Skin of body (tissue), 2 donors: ENCODE measurements around the gene SOHLH1. TPM values are rescaled to one million over a fixed set of nuclear protein-coding genes. Genes with fewer than 3 reads are reported as not detected.

ENCODE experiments used
- DNase-seq: peaks from one replicate; lab custom pipeline; 2025; lab: John Stamatoyannopoulos, UW
- total RNA-seq: library from RNA; depleted of rRNA; stranded (reverse); fragments of >200 nt; gene quantifications from one replicate; pipeline ENCODE4 v1.2.3, GENCODE V29; 2014

SOHLH1 gene, protein sequence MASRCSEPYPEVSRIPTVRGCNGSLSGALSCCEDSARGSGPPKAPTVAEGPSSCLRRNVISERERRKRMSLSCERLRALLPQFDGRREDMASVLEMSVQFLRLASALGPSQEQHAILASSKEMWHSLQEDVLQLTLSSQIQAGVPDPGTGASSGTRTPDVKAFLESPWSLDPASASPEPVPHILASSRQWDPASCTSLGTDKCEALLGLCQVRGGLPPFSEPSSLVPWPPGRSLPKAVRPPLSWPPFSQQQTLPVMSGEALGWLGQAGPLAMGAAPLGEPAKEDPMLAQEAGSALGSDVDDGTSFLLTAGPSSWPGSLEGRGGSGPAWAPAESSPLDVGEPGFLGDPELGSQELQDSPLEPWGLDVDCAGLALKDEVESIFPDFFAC
- not detected for total RNA-seq

DNA sequence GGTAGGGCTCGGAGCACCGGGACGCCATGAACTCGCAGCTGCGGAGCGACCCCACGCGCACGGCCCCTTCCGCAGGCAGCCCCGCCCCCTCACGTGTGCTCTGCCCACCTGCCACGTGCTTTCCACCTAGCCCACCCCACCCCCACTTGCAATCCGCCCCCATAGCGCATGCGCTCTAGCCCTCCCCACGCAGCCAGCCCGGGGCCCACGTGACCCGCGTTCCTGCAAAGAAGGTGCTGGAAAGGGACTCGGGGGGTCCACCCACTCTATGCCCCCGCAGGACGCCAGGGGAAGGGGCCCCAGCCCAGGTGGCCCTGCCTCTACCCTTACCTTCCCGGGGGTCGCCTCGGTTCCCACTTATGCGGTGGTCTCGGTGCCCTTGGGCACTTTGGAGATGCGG is at the start of gene SOHLH1:
Gene SOHLH1 (minus strand): TSS at position 42 of the 400 bp plus-strand sequence. CDS start 14 bp downstream, at position 28.
- no peak for DNase-seq

DNA sequence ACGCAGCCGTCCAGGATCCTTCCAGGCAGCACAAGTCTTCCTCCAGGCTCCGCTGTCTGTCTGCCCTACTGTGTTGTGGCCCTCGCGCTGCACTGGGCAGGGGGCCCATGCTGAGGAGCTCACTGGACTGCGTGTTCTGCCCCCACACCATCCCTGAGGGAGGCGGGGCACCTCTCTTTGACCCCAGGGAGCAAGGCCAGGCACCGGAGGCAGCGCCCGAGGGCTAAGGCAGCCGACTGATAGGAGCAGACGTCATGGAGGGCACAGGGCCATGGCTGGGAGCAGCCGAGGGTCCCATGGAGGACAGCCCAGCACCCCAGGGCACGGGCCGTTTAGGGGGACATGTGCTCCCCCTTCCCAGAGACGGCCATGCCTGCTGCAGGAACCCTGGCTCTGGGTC is 49.4 kb upstream of the SOHLH1 start:
- no peak for DNase-seq

DNA sequence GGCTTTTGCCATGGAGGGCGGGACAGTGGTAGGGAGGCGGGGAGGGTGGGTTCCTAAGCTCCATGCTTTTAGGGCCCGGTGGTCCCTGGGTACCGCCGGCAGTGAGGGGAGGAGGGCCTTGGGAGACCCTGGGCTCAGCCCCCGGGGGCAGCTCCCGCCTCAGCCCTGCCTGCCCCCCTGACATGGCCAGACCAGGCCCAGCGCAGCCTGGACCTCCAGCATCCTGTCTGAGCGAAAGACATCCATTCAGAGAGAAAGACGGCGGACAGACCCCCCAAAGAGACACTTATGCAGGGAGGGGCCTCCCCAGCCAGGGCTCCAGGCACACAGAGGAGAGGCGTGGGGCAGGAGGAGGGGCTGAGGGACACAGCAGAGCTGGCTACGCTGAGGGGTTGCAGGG is 48.0 kb upstream of the SOHLH1 start:
- DNase-seq = no peak

- DNase-seq = no peak
Observed at GRCh38 chr9:135746565-135746964, 47.3 kb upstream of the SOHLH1 start.

GRCh38 chr9:135745686-135746324 is 46.5 kb upstream of the SOHLH1 start:
- DNase-seq = no peak

DNA sequence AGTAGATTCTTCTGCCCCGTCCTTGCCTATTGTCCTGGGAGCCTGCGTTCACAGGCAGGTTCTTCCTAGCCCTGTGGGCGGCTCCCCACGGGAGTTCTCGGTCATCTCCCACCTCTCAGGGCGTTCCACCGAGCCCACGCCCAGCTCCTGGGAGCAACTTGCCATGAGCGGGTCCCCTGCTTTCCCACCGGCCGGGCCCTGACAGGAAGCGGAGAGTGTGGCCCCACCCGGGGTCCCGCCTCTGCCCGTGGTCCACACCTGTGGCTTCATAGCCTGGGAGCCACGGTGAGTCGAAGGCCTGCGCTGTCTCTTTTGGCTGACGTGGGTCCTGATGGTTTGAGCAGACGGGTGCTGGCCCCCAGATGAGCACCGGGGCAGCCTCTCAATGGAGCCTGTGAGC is 45.9 kb upstream of the SOHLH1 start:
- DNase-seq = no peak

DNA sequence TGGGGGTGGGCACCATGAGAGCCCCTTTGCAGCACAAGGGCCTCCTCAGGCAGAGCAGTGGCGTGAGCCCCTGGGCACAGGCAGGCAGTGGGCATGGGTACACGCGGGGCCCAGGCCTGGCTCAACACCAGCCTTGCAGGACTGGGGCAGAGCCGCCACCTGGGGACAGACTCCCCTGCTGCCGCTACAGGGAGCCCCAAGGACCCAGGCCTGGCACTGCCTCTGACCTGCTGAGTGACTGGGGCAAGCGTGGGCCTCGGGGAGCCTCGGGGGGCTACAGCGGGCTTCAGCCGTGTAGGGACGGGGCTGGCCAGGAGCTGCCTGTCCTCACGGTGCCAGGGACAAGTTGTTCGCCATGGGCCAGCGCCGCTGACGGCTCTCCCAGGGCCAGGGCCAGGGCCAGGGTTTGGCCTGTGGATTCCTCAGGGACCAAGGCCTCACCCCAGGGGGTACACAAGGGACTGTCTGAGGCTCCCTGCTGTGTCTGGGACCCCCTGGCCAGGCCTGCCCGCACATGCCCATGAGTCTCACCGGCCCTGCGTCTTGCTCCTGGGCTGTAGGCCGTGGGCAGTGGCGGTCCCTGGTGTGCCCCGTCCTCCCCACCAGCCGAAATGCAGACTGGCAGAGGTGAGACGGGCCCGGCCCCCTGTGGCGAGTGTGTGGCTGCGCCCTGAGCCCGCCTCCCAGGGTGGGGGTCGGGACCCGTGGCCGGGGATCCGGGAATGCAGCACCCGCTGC is 45.2 kb upstream of the SOHLH1 start:
- DNase-seq = no peak

DNA sequence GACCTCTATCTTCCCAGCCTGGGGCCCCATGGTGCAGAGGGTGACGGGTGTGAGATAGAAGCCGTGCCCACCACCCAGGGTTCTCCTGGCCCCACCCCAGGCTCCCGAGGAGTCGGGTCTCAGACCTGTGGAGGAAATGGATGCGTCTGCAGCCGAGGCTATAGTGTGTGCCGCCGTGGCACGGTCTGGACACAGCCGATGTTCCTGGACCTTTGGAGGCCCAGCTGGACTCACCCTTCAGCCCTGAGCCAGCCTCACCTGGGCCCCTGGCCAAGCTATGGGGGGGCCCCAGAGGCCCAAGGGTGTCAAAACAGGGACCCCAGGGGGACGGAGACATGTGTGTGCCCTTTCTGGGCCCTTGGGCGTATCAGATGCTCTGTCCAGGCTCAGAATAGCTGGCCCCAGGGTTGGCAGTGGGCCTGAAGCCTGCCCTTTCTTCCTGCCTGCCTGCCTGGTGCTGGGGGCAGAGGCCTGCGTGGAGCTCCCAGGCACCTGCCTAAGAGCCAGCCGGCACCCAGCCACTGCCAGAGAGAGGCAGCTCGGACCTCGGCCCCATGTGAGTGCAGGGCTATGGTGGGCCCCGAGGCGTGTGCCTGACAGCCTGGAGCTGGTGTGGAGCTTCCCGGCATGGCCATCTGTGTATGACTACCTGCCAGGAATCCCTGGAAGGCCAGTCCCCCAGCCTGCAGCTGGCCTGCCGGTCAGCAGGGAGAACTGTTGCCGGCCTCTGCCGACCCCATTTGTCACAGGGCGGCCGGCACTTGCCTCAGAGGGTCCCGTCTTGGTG is 44.5 kb upstream of the SOHLH1 start:
- no peak for DNase-seq

GRCh38 chr9:135743021-135743420 is 43.7 kb upstream of the SOHLH1 start:
- no peak for DNase-seq

GRCh38 chr9:135741276-135742219 is 42.3 kb upstream of the SOHLH1 start:
- DNase-seq = no peak

DNA sequence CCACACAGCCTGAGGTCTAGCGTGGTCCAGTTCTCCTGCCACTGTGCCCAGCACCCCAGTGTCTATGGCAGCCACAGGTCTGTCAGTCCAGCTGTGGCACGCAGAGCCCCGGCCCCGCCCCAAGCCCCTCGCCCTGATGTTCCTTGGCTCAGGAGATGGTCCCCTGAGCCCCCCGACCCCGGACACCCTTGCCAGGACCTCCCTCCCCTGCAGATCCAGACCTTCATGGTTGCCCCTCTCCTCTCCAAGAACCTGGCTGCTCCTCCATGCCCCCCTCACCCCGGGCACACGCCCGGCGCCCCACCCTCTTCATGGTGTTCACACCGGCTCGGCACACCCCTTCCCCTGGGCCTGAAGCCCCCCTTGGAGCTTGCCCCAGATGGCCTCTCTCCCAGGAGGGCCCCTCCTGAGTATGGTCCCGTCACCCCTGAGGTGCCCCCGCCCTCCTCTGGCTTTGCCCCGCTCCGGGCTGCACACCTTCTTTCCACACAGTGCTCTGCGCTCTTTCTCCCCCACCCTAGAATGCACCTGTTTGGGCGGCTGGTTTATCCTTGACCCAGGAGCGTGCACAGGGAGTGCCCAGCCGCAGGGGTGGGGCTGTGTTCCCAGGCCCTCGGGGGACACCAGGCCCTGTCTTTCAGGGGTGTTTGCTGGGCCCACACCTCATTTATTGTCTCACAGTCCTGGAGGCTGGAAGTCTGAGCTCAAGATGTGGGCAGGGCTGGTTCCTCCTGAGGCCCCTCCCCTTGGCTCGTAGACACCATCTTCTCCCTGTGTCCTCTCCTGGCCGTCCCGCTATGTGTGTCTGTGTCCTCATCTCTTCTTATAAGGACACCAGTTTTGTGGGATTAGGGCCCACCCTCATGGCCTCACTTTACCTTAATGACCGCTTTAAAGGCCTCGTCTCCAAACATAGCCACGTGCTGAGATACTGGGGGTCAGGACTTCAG is 40.3 kb upstream of the SOHLH1 start:
- DNase-seq = no peak

- no peak for DNase-seq
Observed at GRCh38 chr9:135737840-135738521, 38.7 kb upstream of the SOHLH1 start.

DNA sequence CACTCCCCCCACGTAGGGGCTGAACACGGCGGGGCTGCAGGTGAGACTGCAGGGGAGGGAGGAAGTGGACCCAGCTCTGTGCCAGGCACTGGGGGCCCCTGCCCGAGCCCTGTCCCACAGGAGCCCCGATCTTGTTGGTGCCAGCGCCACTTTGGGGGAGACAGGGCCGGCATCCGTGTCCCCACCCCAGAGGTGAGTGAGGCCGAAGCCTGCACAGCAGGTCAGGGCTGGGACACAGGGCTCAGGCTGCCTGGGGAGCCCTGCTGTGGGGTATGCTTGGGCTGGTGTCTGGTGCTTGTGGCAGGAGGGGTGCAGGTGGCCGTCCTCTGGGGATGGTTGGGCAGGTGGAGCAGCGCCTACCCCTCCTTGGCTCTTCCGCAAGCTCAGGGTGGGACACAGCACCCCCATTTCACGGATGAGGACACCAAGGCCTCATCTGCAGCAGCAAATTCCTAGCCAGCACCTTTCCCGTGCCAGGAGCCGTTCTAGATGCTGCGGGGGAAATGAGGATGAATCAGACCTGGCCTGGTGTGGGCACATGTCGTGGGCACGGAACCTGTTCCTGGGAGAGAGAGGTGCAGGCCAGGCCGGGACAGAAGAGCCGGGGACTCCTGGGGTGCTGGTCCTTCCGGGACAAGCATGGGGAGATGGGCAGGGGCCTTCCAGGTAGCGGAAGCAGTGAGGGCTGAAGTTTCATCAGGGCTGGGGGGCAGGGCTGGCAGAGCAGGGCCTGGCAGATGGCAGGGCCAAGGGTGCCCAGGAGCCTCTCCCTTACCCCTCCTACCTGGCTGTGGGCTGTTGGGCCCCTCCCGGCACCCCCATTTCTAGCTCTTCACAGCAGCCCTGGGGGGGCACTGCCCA is 37.9 kb upstream of the SOHLH1 start:
- no peak for DNase-seq

DNA sequence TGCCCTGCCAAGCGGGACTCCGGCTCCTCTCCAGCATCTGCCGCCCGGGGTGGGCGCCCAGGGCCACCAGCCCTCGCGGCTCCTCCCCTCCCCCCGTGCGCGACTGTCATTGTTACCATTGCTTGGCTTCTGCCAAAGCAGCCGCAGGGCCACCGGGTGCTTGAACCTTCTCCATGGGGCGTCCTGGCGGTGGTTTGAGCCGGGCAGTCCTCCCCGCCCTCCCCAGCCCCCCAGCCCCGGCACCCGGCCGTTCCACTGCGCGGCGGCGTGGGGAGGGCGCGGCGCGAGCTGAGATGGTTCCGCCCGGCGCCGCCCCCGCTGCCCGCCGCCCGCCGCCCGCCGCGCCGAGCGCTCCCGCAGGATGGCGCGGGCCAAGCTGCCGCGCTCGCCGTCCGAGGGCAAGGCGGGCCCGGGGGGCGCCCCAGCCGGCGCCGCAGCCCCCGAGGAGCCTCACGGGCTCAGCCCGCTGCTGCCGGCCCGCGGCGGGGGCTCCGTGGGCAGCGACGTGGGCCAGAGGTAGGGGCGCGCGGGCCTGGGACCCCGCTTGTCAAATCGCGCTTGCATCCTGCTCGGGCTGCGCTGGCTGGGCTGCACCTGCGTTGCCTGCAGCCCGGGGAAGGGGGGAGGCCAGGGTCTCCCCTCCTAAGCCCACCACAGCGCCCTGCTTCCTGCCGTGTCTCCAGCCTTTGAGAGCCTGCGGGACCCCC is 37.1 kb upstream of the SOHLH1 start:
- no peak for DNase-seq

- no peak for DNase-seq
Observed at GRCh38 chr9:135734616-135735144, 35.4 kb upstream of the SOHLH1 start.

DNA sequence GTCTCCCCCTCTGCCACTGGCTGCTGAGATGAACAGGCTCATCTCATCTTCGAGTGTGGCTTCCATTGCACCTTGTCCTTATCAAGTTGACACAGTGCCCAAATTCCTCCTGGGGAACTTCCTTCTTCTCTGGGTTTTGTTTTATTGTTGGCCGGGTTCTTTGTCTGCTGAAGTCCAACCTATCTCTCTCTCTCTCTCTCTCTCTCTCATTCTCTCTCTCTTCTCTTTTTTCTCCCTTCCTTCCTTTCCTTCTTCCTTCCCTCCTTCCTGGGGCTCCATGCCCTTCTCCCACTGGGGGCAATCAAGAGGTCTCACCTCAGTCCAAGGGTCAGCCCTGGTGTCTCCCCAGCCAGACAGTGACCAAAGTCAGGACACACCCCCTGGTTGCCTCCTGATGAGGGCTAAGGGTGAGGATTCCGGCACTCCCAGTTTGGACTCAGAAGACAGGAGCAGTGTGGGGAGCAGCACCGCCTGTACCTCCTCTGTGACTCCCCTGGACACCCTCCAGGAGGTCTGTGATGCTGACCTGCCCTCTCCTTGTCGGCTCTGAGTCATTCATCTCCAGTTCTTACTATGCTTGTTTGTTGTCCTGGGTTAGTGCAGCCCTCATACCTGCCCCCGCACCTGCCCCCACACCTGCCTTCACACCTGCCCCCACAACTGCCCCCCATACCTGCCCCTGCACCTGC is 33.4 kb upstream of the SOHLH1 start:
- no peak for DNase-seq
